Measurements from ENCODE around the gene SAMD4A. TPM values are rescaled to one million over a fixed set of nuclear protein-coding genes. Genes with fewer than 3 reads are reported as not detected.

The SAMD4A gene
- total and polyA plus RNA-seq, 2 of the 4 experiments (the other 2 are of a cell fraction) = 22.9 to 38.2 TPM

DNA sequence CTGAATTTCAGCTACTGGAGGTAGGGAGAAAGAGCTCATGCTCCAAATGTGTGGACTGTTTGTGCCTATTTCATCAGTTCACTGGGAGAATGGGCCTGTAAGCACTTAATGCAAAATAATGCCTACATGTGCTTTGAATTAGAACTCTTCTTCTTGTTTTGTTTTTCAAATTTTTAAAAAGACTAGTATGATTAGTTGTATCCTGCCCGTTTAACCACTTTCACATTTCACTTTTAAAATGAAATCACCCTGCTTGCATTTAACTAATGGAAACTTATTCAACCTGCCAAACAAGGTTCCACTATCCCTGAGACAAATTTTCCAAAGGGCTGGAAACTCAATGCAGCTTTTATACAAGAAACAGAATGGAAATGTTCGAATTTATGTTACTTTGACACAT is 79.7 kb downstream of the SAMD4A start:
- Histone ChIP-seq H3K4me2 (ENCODE audit: low read depth, low read length) (no peak overlapping the region), H3K18ac (ENCODE audit: low read depth, low read length) (no peak overlapping the region), H4K5ac (ENCODE audit: low read depth, low read length) (no peak overlapping the region), H4K8ac (ENCODE audit: low read depth in 2 of 2, low read length in 2 of 2) (no peak overlapping the region), H3K4ac (ENCODE audit: low read depth, low read length) (no peak overlapping the region), H3K79me1 (ENCODE audit: low read depth in 1 of 2, low read length in 2 of 2) (peaks cover 42 to 84% of the 10 kb centered on the region in 2 experiments), H4K91ac (ENCODE audit: insufficient read depth, low read depth, low read length) (no peak overlapping the region), H3K27me3 (ENCODE audit: control insufficient read depth, insufficient read depth, low read length) (no peaks in the 10 kb centered on the region), H3K4me1 (ENCODE audit: control insufficient read depth, insufficient read depth, low read length) (peaks cover 34% of the 10 kb centered on the region), H2AK5ac (ENCODE audit: low read depth, low read length) (peak overlapping the region; percentile 31; the same call in 1 of the 2 replicates), H3K36me3 (ENCODE audit: control insufficient read depth, insufficient read depth, low read length) (no peaks in the 10 kb centered on the region), H3K9me3 (ENCODE audit: control insufficient read depth, insufficient read depth, low read length) (no peaks in the 10 kb centered on the region), H2BK20ac (ENCODE audit: low read depth, low read length) (no peak overlapping the region), H3K14ac (replicated peaks; ENCODE audit: low read depth, low read length) (no peak overlapping the region), H2AFZ (replicated peaks; ENCODE audit: low read length, poor library complexity) (no peak overlapping the region), H2BK120ac (ENCODE audit: low read depth, low read length) (no peak overlapping the region), H3K27ac (ENCODE audit: insufficient read depth, low read length) (no peak overlapping the region), H2AK9ac (replicated peaks; ENCODE audit: low read depth, low read length, poor library complexity) (no peak overlapping the region), H3K9ac (ENCODE audit: low read depth, low read length) (no peak overlapping the region), H3K56ac (ENCODE audit: extremely low read depth, insufficient read depth, low read length) (no peak overlapping the region), H2BK15ac (ENCODE audit: low read depth, low read length) (no peak overlapping the region), H3K4me3 (ENCODE audit: insufficient read depth, low read depth, low read length) (no peak overlapping the region), H4K20me1 (ENCODE audit: insufficient read depth, low read length) (peaks cover 55% of the 10 kb centered on the region; the same call in 1 of the 2 replicates), H3K9me1 (ENCODE audit: insufficient read depth, low read length) (peaks cover 41% of the 10 kb centered on the region), H3K23ac (ENCODE audit: low read depth, low read length) (0 out of 2 replicates have a peak overlapping the region, but pooled peaks have one; percentile 8), H2BK5ac (ENCODE audit: low read depth, low read length, poor library complexity, severe bottlenecking) (no peak overlapping the region)
- no peak for DNase-seq
- dilution Hi-C loops (cut with HindIII; ENCODE audit: low sequenced_read_pairs, unreplicated experiment) = no loop called here
- ChIA-PET CTCF (no interaction called here), POLR2A (ENCODE audit: unreplicated experiment) (no interaction called here)
- no TSS peak for BruUV-seq (replicated peaks)
- no peak for ATAC-seq (ENCODE audit: low read depth)
- intact Hi-C loops (cut with micrococcal nuclease) = no loop called here
- no CpG with 5 or more reads among the region's 2 CpGs for WGBS, 2 experiments (ENCODE audit: extremely low coverage in 2 of 2, insufficient read length in 1 of 2)
- TF ChIP-seq, protein P1, sequence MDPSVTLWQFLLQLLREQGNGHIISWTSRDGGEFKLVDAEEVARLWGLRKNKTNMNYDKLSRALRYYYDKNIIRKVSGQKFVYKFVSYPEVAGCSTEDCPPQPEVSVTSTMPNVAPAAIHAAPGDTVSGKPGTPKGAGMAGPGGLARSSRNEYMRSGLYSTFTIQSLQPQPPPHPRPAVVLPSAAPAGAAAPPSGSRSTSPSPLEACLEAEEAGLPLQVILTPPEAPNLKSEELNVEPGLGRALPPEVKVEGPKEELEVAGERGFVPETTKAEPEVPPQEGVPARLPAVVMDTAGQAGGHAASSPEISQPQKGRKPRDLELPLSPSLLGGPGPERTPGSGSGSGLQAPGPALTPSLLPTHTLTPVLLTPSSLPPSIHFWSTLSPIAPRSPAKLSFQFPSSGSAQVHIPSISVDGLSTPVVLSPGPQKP (IDR thresholded peaks at IDR 0.05; ENCODE audit: borderline replicate concordance, low read depth, low read length) = no peak
- no peak for TF ChIP-seq CHD1 (IDR thresholded peaks at IDR 0.05; ENCODE audit: low read depth, low read length)
- TF ChIP-seq MAZ (IDR thresholded peaks at IDR 0.05; ENCODE audit: borderline replicate concordance, low read depth, low read length) = no peak
- TF ChIP-seq CEBPB (IDR thresholded peaks at IDR 0.05; ENCODE audit: low read depth, low read length) = no peak
- TF ChIP-seq BHLHE40 (IDR thresholded peaks at IDR 0.05; ENCODE audit: low read depth, low read length) = no peak
- TF ChIP-seq RAD21 (IDR thresholded peaks at IDR 0.05; ENCODE audit: low read length) = no peak
- TF ChIP-seq MXI1 (IDR thresholded peaks at IDR 0.05; ENCODE audit: borderline replicate concordance, low read depth, low read length) = no peak
- TF ChIP-seq FOS (IDR thresholded peaks at IDR 0.05; ENCODE audit: low read depth, low read length) = no peak
- TF ChIP-seq, protein P2, sequence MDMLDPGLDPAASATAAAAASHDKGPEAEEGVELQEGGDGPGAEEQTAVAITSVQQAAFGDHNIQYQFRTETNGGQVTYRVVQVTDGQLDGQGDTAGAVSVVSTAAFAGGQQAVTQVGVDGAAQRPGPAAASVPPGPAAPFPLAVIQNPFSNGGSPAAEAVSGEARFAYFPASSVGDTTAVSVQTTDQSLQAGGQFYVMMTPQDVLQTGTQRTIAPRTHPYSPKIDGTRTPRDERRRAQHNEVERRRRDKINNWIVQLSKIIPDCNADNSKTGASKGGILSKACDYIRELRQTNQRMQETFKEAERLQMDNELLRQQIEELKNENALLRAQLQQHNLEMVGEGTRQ (IDR thresholded peaks at IDR 0.05; ENCODE audit: low read depth, low read length) = no peak
- no peak for TF ChIP-seq POLR2A (IDR thresholded peaks at IDR 0.05; ENCODE audit: low read depth, low read length)
- TF ChIP-seq, protein P3, sequence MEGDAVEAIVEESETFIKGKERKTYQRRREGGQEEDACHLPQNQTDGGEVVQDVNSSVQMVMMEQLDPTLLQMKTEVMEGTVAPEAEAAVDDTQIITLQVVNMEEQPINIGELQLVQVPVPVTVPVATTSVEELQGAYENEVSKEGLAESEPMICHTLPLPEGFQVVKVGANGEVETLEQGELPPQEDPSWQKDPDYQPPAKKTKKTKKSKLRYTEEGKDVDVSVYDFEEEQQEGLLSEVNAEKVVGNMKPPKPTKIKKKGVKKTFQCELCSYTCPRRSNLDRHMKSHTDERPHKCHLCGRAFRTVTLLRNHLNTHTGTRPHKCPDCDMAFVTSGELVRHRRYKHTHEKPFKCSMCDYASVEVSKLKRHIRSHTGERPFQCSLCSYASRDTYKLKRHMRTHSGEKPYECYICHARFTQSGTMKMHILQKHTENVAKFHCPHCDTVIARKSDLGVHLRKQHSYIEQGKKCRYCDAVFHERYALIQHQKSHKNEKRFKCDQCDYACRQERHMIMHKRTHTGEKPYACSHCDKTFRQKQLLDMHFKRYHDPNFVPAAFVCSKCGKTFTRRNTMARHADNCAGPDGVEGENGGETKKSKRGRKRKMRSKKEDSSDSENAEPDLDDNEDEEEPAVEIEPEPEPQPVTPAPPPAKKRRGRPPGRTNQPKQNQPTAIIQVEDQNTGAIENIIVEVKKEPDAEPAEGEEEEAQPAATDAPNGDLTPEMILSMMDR (conservative IDR thresholded peaks at IDR 0.05; ENCODE audit: low read depth, low read length) = no peak
- TF ChIP-seq RFX5 (IDR thresholded peaks at IDR 0.05; ENCODE audit: low read depth, low read length) = no peak
- no peak for TF ChIP-seq NFE2L2 (IDR thresholded peaks at IDR 0.05; ENCODE audit: low read depth, low read length)
- TF ChIP-seq SMC3 (IDR thresholded peaks at IDR 0.05; ENCODE audit: low read depth, low read length) = no peak
- no peak for TF ChIP-seq MAFK (IDR thresholded peaks at IDR 0.05; ENCODE audit: low read depth, low read length)
- in situ Hi-C loops (cut with MboI; ENCODE audit: low sequenced_read_pairs) = no loop called here
